ENCODE data around the gene SHH. TPM values are rescaled to one million over a fixed set of nuclear protein-coding genes. Genes with fewer than 3 reads are reported as not detected.

SHH gene
- total and polyA plus RNA-seq, 2 of the 13 experiments (the other 11 are each of a cell fraction or from before 2014, with no cell fraction given), result 1.9 to 3.4 TPM

DNA sequence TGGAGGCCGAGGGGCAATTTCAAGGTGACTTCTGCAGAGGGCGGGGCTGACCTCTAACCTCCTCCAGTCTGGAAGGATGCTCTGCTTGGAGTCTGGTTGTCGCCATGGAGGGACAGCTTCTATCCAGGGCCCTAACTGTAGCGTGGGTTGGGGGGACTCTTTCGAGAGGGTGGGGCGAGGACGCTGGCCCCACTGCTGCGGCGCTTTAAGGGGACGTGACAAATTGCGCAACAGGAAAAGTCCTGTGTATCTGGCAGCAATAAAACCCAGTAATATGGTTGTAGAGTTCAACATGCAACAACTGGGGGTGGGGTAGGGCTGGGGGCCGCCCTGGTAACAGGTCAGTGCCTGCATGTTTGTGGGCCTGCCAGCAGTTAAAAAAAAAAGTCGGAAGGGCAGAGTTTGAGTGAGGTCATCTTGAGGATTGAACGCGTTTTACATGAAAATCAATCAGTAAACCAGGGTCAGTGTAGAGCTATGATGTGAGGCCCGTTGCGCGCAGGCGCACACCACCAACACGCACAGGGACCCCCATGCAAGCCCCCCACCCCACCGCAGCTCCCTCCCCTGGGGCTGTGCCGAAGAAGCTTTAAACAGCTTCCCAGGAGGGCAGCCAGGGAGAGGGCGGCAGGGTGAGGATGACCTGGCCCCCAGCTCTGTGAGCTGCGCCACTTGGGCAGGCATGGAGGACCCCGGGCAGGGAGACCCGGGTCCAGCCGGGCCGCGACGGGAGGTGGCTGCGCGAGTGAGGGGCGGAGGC, 4.3 kb downstream of the SHH start (continued):
- TF ChIP-seq NFYB (CRISPR knock-in tag; IDR thresholded peaks at IDR 0.05) (no peak), MXD4 (CRISPR knock-in tag; IDR thresholded peaks at IDR 0.05) (no peak), WIZ (CRISPR knock-in tag; IDR thresholded peaks at IDR 0.05) (0 out of 2 replicates have a peak, but pooled peaks have one; percentile 30), ASH2L (IDR thresholded peaks at IDR 0.05; ENCODE audit: insufficient read length, low read depth, low read length) (no peak)
- TF ChIP-seq, protein P1, sequence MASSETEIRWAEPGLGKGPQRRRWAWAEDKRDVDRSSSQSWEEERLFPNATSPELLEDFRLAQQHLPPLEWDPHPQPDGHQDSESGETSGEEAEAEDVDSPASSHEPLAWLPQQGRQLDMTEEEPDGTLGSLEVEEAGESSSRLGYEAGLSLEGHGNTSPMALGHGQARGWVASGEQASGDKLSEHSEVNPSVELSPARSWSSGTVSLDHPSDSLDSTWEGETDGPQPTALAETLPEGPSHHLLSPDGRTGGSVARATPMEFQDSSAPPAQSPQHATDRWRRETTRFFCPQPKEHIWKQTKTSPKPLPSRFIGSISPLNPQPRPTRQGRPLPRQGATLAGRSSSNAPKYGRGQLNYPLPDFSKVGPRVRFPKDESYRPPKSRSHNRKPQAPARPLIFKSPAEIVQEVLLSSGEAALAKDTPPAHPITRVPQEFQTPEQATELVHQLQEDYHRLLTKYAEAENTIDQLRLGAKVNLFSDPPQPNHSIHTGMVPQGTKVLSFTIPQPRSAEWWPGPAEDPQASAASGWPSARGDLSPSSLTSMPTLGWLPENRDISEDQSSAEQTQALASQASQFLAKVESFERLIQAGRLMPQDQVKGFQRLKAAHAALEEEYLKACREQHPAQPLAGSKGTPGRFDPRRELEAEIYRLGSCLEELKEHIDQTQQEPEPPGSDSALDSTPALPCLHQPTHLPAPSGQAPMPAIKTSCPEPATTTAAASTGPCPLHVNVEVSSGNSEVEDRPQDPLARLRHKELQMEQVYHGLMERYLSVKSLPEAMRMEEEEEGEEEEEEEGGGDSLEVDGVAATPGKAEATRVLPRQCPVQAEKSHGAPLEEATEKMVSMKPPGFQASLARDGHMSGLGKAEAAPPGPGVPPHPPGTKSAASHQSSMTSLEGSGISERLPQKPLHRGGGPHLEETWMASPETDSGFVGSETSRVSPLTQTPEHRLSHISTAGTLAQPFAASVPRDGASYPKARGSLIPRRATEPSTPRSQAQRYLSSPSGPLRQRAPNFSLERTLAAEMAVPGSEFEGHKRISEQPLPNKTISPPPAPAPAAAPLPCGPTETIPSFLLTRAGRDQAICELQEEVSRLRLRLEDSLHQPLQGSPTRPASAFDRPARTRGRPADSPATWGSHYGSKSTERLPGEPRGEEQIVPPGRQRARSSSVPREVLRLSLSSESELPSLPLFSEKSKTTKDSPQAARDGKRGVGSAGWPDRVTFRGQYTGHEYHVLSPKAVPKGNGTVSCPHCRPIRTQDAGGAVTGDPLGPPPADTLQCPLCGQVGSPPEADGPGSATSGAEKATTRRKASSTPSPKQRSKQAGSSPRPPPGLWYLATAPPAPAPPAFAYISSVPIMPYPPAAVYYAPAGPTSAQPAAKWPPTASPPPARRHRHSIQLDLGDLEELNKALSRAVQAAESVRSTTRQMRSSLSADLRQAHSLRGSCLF (CRISPR knock-in tag; IDR thresholded peaks at IDR 0.05; ENCODE audit: borderline replicate concordance), result no peak
- TF ChIP-seq, protein P2, sequence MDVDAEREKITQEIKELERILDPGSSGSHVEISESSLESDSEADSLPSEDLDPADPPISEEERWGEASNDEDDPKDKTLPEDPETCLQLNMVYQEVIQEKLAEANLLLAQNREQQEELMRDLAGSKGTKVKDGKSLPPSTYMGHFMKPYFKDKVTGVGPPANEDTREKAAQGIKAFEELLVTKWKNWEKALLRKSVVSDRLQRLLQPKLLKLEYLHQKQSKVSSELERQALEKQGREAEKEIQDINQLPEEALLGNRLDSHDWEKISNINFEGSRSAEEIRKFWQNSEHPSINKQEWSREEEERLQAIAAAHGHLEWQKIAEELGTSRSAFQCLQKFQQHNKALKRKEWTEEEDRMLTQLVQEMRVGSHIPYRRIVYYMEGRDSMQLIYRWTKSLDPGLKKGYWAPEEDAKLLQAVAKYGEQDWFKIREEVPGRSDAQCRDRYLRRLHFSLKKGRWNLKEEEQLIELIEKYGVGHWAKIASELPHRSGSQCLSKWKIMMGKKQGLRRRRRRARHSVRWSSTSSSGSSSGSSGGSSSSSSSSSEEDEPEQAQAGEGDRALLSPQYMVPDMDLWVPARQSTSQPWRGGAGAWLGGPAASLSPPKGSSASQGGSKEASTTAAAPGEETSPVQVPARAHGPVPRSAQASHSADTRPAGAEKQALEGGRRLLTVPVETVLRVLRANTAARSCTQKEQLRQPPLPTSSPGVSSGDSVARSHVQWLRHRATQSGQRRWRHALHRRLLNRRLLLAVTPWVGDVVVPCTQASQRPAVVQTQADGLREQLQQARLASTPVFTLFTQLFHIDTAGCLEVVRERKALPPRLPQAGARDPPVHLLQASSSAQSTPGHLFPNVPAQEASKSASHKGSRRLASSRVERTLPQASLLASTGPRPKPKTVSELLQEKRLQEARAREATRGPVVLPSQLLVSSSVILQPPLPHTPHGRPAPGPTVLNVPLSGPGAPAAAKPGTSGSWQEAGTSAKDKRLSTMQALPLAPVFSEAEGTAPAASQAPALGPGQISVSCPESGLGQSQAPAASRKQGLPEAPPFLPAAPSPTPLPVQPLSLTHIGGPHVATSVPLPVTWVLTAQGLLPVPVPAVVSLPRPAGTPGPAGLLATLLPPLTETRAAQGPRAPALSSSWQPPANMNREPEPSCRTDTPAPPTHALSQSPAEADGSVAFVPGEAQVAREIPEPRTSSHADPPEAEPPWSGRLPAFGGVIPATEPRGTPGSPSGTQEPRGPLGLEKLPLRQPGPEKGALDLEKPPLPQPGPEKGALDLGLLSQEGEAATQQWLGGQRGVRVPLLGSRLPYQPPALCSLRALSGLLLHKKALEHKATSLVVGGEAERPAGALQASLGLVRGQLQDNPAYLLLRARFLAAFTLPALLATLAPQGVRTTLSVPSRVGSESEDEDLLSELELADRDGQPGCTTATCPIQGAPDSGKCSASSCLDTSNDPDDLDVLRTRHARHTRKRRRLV (CRISPR knock-in tag; IDR thresholded peaks at IDR 0.05), result 0 out of 2 replicates have a peak, but pooled peaks have one; percentile 32
- TF ChIP-seq, protein P3, sequence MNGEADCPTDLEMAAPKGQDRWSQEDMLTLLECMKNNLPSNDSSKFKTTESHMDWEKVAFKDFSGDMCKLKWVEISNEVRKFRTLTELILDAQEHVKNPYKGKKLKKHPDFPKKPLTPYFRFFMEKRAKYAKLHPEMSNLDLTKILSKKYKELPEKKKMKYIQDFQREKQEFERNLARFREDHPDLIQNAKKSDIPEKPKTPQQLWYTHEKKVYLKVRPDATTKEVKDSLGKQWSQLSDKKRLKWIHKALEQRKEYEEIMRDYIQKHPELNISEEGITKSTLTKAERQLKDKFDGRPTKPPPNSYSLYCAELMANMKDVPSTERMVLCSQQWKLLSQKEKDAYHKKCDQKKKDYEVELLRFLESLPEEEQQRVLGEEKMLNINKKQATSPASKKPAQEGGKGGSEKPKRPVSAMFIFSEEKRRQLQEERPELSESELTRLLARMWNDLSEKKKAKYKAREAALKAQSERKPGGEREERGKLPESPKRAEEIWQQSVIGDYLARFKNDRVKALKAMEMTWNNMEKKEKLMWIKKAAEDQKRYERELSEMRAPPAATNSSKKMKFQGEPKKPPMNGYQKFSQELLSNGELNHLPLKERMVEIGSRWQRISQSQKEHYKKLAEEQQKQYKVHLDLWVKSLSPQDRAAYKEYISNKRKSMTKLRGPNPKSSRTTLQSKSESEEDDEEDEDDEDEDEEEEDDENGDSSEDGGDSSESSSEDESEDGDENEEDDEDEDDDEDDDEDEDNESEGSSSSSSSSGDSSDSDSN (CRISPR knock-in tag; IDR thresholded peaks at IDR 0.05), result no peak
- TF ChIP-seq, protein P4, sequence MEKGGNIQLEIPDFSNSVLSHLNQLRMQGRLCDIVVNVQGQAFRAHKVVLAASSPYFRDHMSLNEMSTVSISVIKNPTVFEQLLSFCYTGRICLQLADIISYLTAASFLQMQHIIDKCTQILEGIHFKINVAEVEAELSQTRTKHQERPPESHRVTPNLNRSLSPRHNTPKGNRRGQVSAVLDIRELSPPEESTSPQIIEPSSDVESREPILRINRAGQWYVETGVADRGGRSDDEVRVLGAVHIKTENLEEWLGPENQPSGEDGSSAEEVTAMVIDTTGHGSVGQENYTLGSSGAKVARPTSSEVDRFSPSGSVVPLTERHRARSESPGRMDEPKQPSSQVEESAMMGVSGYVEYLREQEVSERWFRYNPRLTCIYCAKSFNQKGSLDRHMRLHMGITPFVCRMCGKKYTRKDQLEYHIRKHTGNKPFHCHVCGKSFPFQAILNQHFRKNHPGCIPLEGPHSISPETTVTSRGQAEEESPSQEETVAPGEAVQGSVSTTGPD (CRISPR knock-in tag; IDR thresholded peaks at IDR 0.05), result 0 out of 2 replicates have a peak, but pooled peaks have one; percentile 54

Data from HepG2 (cell line).